Suprapubic skin (tissue), 4 donors: ENCODE data around the gene NEUROD6. TPM values are rescaled to one million over a fixed set of nuclear protein-coding genes. Genes with fewer than 3 reads are reported as not detected.

Experiments used
- DNase-seq, 2 donors: peaks; one replicate each; pipeline ENCODE4 v3.0.0-alpha.2; 2019; ENCODE audit warnings: low spot score in 2 of 2
- H3K27ac ChIP-seq: fragments of 200-600 bp; sonication (generic); one replicate; pipeline ENCODE4 v1.5.1; 2019
- H3K27me3 ChIP-seq: fragments of 200-600 bp; sonication (generic); one replicate; pipeline ENCODE4 v1.5.1; 2019
- H3K36me3 ChIP-seq: fragments of 200-600 bp; sonication (generic); one replicate; pipeline ENCODE4 v1.5.1; 2019
- H3K4me1 ChIP-seq: fragments of 200-600 bp; sonication (generic); one replicate; pipeline ENCODE4 v1.5.1; 2019
- H3K4me3 ChIP-seq: fragments of 200-600 bp; sonication (generic); one replicate; pipeline ENCODE4 v1.5.1; 2019; ENCODE audit warnings: mild to moderate bottlenecking
- H3K9me3 ChIP-seq: fragments of 200-600 bp; sonication (generic); one replicate; pipeline ENCODE4 v1.5.1; 2019
- EP300 ChIP-seq: sonication (generic); formaldehyde crosslinking; IDR thresholded peaks from one replicate; pipeline ENCODE4 v1.6.1; 2017; ENCODE audit warnings: antibody characterized with exemption
- POLR2A ChIP-seq, 2 donors: fragments of 450-650 bp; IDR thresholded peaks; one replicate each; pipeline ENCODE4 v1.6.1; 2017; ENCODE audit warnings: antibody characterized with exemption in 2 of 2, mild to moderate bottlenecking in 2 of 2, moderate library complexity in 2 of 2
- POLR2AphosphoS5 ChIP-seq, 3 donors: sonication (generic); formaldehyde crosslinking; IDR thresholded peaks; one replicate each; pipeline ENCODE4 v1.6.1; 2017; ENCODE audit warnings: antibody characterized with exemption in 3 of 3
- WGBS: methylation state at CpG from one replicate; pipeline ENCODE4 v1.1.5; 2018; 5-methylcytosine and 5-hydroxymethylcytosine counted together
- total RNA-seq, 4 donors: library from RNA; depleted of rRNA; stranded (reverse); fragments of >200 nt; gene quantifications; one replicate each; pipeline ENCODE4 v1.1.0, GENCODE V29; 2016
- TF ChIP-seq, protein P1 (sequence below), 2 donors: fragments of 200-600 bp in 1 of 2; fragments of 450-650 bp in 1 of 2; sonication (generic) in 1 of 2; IDR thresholded peaks; one replicate each; pipeline ENCODE4 v1.5.1; 2016 to 2019; ENCODE audit warnings: antibody characterized with exemption in 2 of 2, mild to moderate bottlenecking in 1 of 2, moderate library complexity in 1 of 2

Gene NEUROD6
- total RNA-seq, 4 donors from 2014 or later: not detected

DNA sequence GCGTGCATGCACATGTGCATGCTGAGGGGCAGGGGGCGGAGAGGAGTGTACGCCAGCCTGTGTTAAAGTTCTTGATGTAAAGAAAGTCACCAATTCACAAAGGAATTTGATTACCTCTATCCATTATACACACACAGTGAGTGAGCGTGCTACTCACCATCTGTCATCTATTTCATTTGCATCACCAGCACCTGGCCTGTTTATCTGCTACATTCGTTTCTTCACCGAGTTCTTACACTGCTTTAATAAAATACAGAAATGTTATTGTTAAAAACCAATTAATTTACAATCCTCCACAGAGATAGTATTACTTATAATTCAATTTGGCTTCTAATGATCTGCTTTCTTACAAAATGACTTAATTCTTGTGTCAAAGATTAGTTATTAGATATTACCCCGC, 32.6 kb downstream of the NEUROD6 start:
- TF ChIP-seq EP300 (no peak), POLR2AphosphoS5 (IDR thresholded peaks at IDR 0.05) (no peak), POLR2A (IDR thresholded peaks at IDR 0.05) (no peak)
- TF ChIP-seq, protein P1, sequence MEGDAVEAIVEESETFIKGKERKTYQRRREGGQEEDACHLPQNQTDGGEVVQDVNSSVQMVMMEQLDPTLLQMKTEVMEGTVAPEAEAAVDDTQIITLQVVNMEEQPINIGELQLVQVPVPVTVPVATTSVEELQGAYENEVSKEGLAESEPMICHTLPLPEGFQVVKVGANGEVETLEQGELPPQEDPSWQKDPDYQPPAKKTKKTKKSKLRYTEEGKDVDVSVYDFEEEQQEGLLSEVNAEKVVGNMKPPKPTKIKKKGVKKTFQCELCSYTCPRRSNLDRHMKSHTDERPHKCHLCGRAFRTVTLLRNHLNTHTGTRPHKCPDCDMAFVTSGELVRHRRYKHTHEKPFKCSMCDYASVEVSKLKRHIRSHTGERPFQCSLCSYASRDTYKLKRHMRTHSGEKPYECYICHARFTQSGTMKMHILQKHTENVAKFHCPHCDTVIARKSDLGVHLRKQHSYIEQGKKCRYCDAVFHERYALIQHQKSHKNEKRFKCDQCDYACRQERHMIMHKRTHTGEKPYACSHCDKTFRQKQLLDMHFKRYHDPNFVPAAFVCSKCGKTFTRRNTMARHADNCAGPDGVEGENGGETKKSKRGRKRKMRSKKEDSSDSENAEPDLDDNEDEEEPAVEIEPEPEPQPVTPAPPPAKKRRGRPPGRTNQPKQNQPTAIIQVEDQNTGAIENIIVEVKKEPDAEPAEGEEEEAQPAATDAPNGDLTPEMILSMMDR (IDR thresholded peaks at IDR 0.05): no peak
- H3K36me3 ChIP-seq: no peaks in the 10 kb centered on the region
- H3K9me3 ChIP-seq: no peaks in the 10 kb centered on the region
- no peaks in the 10 kb centered on the region for H3K27me3 ChIP-seq
- no peaks in the 10 kb centered on the region for H3K4me1 ChIP-seq
- no peak for DNase-seq
- no peak overlapping the region for H3K27ac ChIP-seq
- 60% methylated on average over 7 of the region's 7 CpGs for WGBS
- H3K4me3 ChIP-seq: no peak overlapping the region

DNA sequence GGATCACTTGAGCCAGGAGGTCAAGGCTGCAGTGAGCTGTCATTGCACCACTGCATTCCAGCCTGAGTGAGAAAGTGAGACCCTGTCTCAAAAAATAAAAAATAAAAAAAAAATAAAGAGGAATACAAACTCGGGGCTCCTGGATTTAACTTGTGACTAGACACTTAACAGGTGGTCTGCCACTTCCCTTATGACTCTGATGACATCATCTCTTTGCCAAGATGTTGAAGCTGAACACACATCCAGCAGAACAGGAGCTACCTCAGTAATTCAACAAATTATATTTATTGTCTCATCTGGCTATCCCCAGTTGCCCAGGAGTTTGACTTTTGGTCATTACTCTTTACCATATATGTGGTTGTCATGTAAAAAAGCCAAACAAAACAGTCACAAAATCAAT, 35.3 kb downstream of the NEUROD6 start:
- no peaks in the 10 kb centered on the region for H3K9me3 ChIP-seq
- H3K27me3 ChIP-seq: no peaks in the 10 kb centered on the region
- H3K36me3 ChIP-seq: no peaks in the 10 kb centered on the region
- 67% methylated on average over 1 of the region's 1 CpG for WGBS
- no peaks in the 10 kb centered on the region for H3K4me1 ChIP-seq
- no peak overlapping the region for H3K4me3 ChIP-seq
- no peak overlapping the region for H3K27ac ChIP-seq
- DNase-seq: no peak
- TF ChIP-seq POLR2AphosphoS5 (IDR thresholded peaks at IDR 0.05) (no peak), EP300 (no peak), POLR2A (IDR thresholded peaks at IDR 0.05) (no peak)
- TF ChIP-seq, protein P1 (IDR thresholded peaks at IDR 0.05): no peak

DNA sequence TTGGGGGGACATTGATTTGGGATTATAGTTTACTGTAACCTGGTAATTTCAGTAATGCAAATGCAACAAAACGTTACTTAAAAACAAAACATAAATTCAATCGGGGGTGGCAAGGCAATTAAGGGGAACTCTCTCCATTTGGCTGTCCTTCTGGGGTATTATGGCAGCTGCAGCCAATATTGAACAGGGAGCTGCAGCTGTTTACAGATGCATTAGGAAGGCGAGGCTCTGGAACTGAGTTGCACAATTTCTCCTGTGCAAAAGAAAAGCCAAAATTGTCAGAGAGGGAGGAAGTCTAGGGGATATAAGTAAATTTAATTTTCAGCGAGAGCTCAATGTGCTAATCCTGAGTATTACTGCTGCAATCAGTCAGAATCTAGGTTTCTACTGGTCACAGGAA, 36.1 kb downstream of the NEUROD6 start:
- H3K4me3 ChIP-seq: no peak overlapping the region
- H3K36me3 ChIP-seq: no peaks in the 10 kb centered on the region
- no peak overlapping the region for H3K27ac ChIP-seq
- 50% methylated on average over 4 of the region's 4 CpGs for WGBS
- DNase-seq: no peak
- TF ChIP-seq POLR2A (IDR thresholded peaks at IDR 0.05): no peak
- TF ChIP-seq, protein P1 (IDR thresholded peaks at IDR 0.05): no peak
- TF ChIP-seq EP300: no peak
- no peak for TF ChIP-seq POLR2AphosphoS5 (IDR thresholded peaks at IDR 0.05)
- H3K9me3 ChIP-seq: no peaks in the 10 kb centered on the region
- no peaks in the 10 kb centered on the region for H3K4me1 ChIP-seq
- H3K27me3 ChIP-seq: no peaks in the 10 kb centered on the region

DNA sequence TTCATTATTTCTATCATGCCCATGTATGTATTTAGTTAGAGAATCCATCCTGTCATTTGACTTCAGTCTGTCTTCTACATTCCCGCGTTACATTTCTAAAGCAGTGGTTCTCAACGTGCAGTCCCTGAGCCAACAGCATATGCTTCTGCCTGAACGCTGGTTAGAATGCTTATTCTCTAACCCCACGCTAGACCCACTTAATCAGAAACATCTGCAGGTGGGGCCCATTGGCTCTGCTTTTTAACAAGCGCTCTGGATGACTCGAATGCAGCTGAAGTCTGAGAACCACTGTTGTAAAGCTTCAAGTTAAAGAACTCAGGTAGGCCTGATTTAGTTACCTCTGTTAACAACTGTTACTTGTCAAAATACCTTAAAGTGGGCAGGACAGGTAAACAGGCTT, 38.2 kb downstream of the NEUROD6 start:
- TF ChIP-seq POLR2A (IDR thresholded peaks at IDR 0.05): no peak
- TF ChIP-seq, protein P1 (IDR thresholded peaks at IDR 0.05): no peak
- TF ChIP-seq POLR2AphosphoS5 (IDR thresholded peaks at IDR 0.05): no peak
- no peak for TF ChIP-seq EP300
- Histone ChIP-seq H3K4me1 (no peaks in the 10 kb centered on the region), H3K27ac (no peak overlapping the region), H3K9me3 (no peaks in the 10 kb centered on the region), H3K27me3 (no peaks in the 10 kb centered on the region), H3K4me3 (no peak overlapping the region), H3K36me3 (no peaks in the 10 kb centered on the region)
- DNase-seq: no peak
- WGBS: 77% methylated on average over 7 of the region's 7 CpGs

DNA sequence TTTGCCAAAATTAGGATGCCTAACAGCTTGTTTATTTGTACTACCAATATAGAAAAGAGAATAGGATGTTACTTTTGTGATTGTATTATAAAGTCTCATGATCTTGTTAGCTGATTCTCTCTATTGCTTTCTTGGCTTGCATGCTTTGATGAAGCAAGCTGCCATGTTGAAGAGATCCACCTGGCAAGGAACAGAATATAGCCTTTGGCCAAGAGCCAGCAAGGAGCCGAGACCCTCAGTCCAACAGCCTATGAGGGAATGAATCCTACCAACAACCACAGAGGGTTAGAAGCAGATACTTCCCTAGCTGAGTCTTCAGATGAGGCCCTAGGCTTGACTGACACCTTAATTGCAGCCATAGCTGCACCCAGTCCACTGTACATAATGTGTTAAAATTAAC, 41.2 kb downstream of the NEUROD6 start:
- TF ChIP-seq, protein P1 (IDR thresholded peaks at IDR 0.05): no peak
- no peak for TF ChIP-seq EP300
- TF ChIP-seq POLR2AphosphoS5 (IDR thresholded peaks at IDR 0.05): no peak
- no peak for TF ChIP-seq POLR2A (IDR thresholded peaks at IDR 0.05)
- H3K27ac ChIP-seq: no peak overlapping the region
- H3K4me3 ChIP-seq: no peak overlapping the region
- no peaks in the 10 kb centered on the region for H3K27me3 ChIP-seq
- H3K4me1 ChIP-seq: no peaks in the 10 kb centered on the region
- no peak for DNase-seq
- 50% methylated on average over 1 of the region's 1 CpG for WGBS
- no peaks in the 10 kb centered on the region for H3K9me3 ChIP-seq
- H3K36me3 ChIP-seq: no peaks in the 10 kb centered on the region
